Adrenal gland (tissue), 12 donors: ENCODE data around the gene CYP2C18. TPM values are rescaled to one million over a fixed set of nuclear protein-coding genes. Genes with fewer than 3 reads are reported as not detected.

Source experiments
- DNase-seq, 7 donors: peaks; one replicate each; pipeline ENCODE4 v3.0.0-alpha.2; 2019 to 2020
- H3K27ac ChIP-seq, 5 donors: fragments of 200-600 bp; sonication (generic) in 4 of 5; 1 replicate in 3 of 5; 2 replicates in 2 of 5; pipeline versions ENCODE4 v1.5.1 to v1.8.0; 2016 to 2020; ENCODE audit warnings: mild to moderate bottlenecking in 1 of 5
- H3K27me3 ChIP-seq: fragments of 200-600 bp; 2 replicates; pipeline ENCODE4 v1.8.0; 2021
- H3K36me3 ChIP-seq, 2 donors: fragments of 200-600 bp; replicated peaks in 1 of 2; 1 replicate in 1 of 2; 2 replicates in 1 of 2; pipeline versions ENCODE4 v1.5.1 to v1.8.0; 2018 to 2022
- H3K4me1 ChIP-seq, 2 donors: fragments of 200-600 bp; replicated peaks in 1 of 2; 1 replicate in 1 of 2; 2 replicates in 1 of 2; pipeline versions ENCODE4 v1.5.1 to v1.8.0; 2018 to 2021
- H3K4me3 ChIP-seq, 4 donors: fragments of 200-600 bp; sonication (generic) in 3 of 4; one replicate each; pipeline ENCODE4 v1.5.1; 2016 to 2018
- H3K9me3 ChIP-seq, 3 donors: fragments of 200-600 bp; sonication (generic) in 1 of 3; replicated peaks in 1 of 3; 1 replicate in 2 of 3; 2 replicates in 1 of 3; pipeline versions ENCODE4 v1.5.1 to v1.8.0; 2016 to 2021
- CTCF ChIP-seq, 6 experiments: fragments of 450-650 bp in 4 of 6; fragments of 200-600 bp in 2 of 6; sonication (generic) in 1 of 6; IDR thresholded peaks; 1 replicate in 5 of 6; 2 replicates in 1 of 6; pipeline versions ENCODE4 v1.5.1 to v1.8.0; 2016 to 2021; ENCODE audit warnings: antibody characterized with exemption in 6 of 6, mild to moderate bottlenecking in 2 of 6, moderate library complexity in 1 of 6
- POLR2A ChIP-seq, 2 donors: fragments of 450-650 bp; IDR thresholded peaks; one replicate each; pipeline ENCODE4 v1.6.1; 2017; ENCODE audit warnings: antibody characterized with exemption in 2 of 2, mild to moderate bottlenecking in 2 of 2, moderate library complexity in 1 of 2
- WGBS, 4 donors: extraction: QIAGEN DNeasy Blood & Tissue Kit in 2 of 4; methylation state at CpG; one replicate each; pipeline versions ENCODE4 v1.1.5 to v1.1.7; 2013 to 2017; 5-methylcytosine and 5-hydroxymethylcytosine counted together
- intact Hi-C, 2 donors: fragments of 100-400 bp; cut with DNase I; formaldehyde crosslinking; loops; one replicate each; pipeline versions ENCODE4 v1.14.1 to v1.15.0; 2022 to 2023
- polyA plus RNA-seq, 3 donors: library from polyadenylated mRNA; stranded (reverse); fragments of 200-250 nt in 2 of 3; fragments of 350-450 nt in 1 of 3; fragmentation: Illumina TruSeq in 1 of 3; extraction: RNeasy Lipid Tissue Mini Kit (QIAGEN cat#74804) in 1 of 3; gene quantifications; one replicate each; pipeline ENCODE4 v1.2.3, GENCODE V29; 2013 to 2014
- total RNA-seq, 9 donors: library from RNA; depleted of rRNA in 4 of 9; stranded (reverse); fragments of >200 nt in 4 of 9; fragments of 120-200 nt in 1 of 9; fragmentation: NEBNext Ultra II Directional in 1 of 9; extraction: Animal tissue kit (Norgen Biotek cat#: 25700) in 1 of 9; gene quantifications; one replicate each; pipeline versions ENCODE4 v1.1.0 to v1.2.4, GENCODE V29; 2013 to 2023
- donor health status: healthy with polysubstance abuse.
- donor health status: Bipolar disorder and iron deficiency.
- donor health status: DM: yes; HTN: yes; CAD: no.
- donor health status: DM: no; HTN: no; CAD: no.
- donor health status: DM: no; HTN: no; CAD: no.
- donor health status: DM: yes; HTN: yes; CAD: no.

Gene CYP2C18
- total and polyA plus RNA-seq, 12 donors: 0.03 to 0.07 (median 0.06) TPM; not detected in 9

GRCh38 chr10:94747137-94747536, 63.6 kb downstream of the CYP2C18 start:
- WGBS, 4 donors: 52 to 61% (median 54%) methylated on average over 2 of the region's 2 CpGs
- DNase-seq: no peak
- Histone ChIP-seq H3K9me3 (no peaks in the 10 kb centered on the region), H3K4me3 (no peak overlapping the region), H3K27me3 (no peaks in the 10 kb centered on the region), H3K27ac (no peak overlapping the region), H3K4me1 (no peaks in the 10 kb centered on the region), H3K36me3 (no peaks in the 10 kb centered on the region)
- no peak for TF ChIP-seq POLR2A (IDR thresholded peaks at IDR 0.05)
- no peak for TF ChIP-seq CTCF (IDR thresholded peaks at IDR 0.05)
- intact Hi-C loops: no loop called here

GRCh38 chr10:94747838-94748237, 64.3 kb downstream of the CYP2C18 start:
- 62 to 75% (median 67%) methylated on average over 4 of the region's 4 CpGs for WGBS, 4 donors
- TF ChIP-seq CTCF (IDR thresholded peaks at IDR 0.05) (no peak), POLR2A (IDR thresholded peaks at IDR 0.05) (no peak)
- intact Hi-C loops: no loop called here
- Histone ChIP-seq H3K36me3 (no peaks in the 10 kb centered on the region), H3K4me3 (no peak overlapping the region), H3K27me3 (no peaks in the 10 kb centered on the region), H3K27ac (no peak overlapping the region), H3K9me3 (no peaks in the 10 kb centered on the region), H3K4me1 (no peaks in the 10 kb centered on the region)
- no peak for DNase-seq

GRCh38 chr10:94757916-94758315, 74.4 kb downstream of the CYP2C18 start:
- WGBS, 4 donors: 58 to 80% (median 70%) methylated on average over 2 of the region's 2 CpGs; no CpG with 5 or more reads in 1 of the 4 donors
- no peak for DNase-seq
- no peaks in the 10 kb centered on the region for H3K9me3 ChIP-seq
- no peak overlapping the region for H3K4me3 ChIP-seq
- TF ChIP-seq POLR2A (IDR thresholded peaks at IDR 0.05): no peak
- TF ChIP-seq CTCF (IDR thresholded peaks at IDR 0.05): no peak
- no peaks in the 10 kb centered on the region for H3K36me3 ChIP-seq
- no peak overlapping the region for H3K27ac ChIP-seq
- H3K27me3 ChIP-seq: no peaks in the 10 kb centered on the region
- H3K4me1 ChIP-seq: no peaks in the 10 kb centered on the region
- intact Hi-C loops: no loop called here

GRCh38 chr10:94760586-94761178, 77.2 kb downstream of the CYP2C18 start:
- Histone ChIP-seq H3K4me1 (no peaks in the 10 kb centered on the region), H3K4me3 (no peak overlapping the region), H3K27me3 (no peaks in the 10 kb centered on the region), H3K36me3 (no peaks in the 10 kb centered on the region), H3K27ac (no peak overlapping the region), H3K9me3 (no peaks in the 10 kb centered on the region)
- no peak for DNase-seq
- WGBS, 4 donors: 36 to 54% (median 49%) methylated on average over 2 of the region's 2 CpGs
- intact Hi-C loops: no loop called here
- TF ChIP-seq POLR2A (IDR thresholded peaks at IDR 0.05) (no peak), CTCF (IDR thresholded peaks at IDR 0.05) (no peak)
